ENCODE measurements around the gene C1orf56.

Gene C1orf56

GRCh38 chr1:151047591-151047924 lies at the start of gene C1orf56:
Gene C1orf56 (plus strand): TSS chr1:151047751. CDS start chr1:151047848, 97 bp downstream.
- no peak for DNase-seq

- no peak for DNase-seq
Measured at GRCh38 chr1:150997949-150998348, 49.6 kb upstream of the C1orf56 start.

GRCh38 chr1:150999051-150999674 lies 48.4 kb upstream of the C1orf56 start:
- no peak for DNase-seq

GRCh38 chr1:150999926-151000325 lies 47.6 kb upstream of the C1orf56 start:
- no peak for DNase-seq

- DNase-seq: no peak
Measured at GRCh38 chr1:151000408-151000807, 47.1 kb upstream of the C1orf56 start.

GRCh38 chr1:151001602-151002001 lies 45.9 kb upstream of the C1orf56 start:
- no peak for DNase-seq

GRCh38 chr1:151002051-151002450 lies 45.5 kb upstream of the C1orf56 start:
- no peak for DNase-seq

GRCh38 chr1:151002611-151003010 lies 44.9 kb upstream of the C1orf56 start:
- DNase-seq: no peak

- DNase-seq: no peak
Measured at GRCh38 chr1:151003180-151003579, 44.4 kb upstream of the C1orf56 start.

GRCh38 chr1:151005729-151006319 lies 41.7 kb upstream of the C1orf56 start:
- DNase-seq: no peak

- DNase-seq: peak; percentile 25
Measured at GRCh38 chr1:151006327-151007052, 41.1 kb upstream of the C1orf56 start, which contains the start of gene MINDY1. Gene MINDY1 (minus strand): TSS chr1:151006902. CDS start chr1:151002617, 4,285 bp downstream.

GRCh38 chr1:151007853-151008243 lies 39.7 kb upstream of the C1orf56 start:
- no peak for DNase-seq

GRCh38 chr1:151008244-151009205 lies 39.0 kb upstream of the C1orf56 start, which contains the start of gene PRUNE1:
Gene PRUNE1 (plus strand): TSS chr1:151008449. CDS start chr1:151008633, 184 bp downstream.
- peak; percentile 82 for DNase-seq

- DNase-seq: no peak
Measured at GRCh38 chr1:151009206-151009587, 38.4 kb upstream of the C1orf56 start.

- no peak for DNase-seq
Measured at GRCh38 chr1:151009674-151010345, 37.7 kb upstream of the C1orf56 start.

GRCh38 chr1:151010346-151010726 lies 37.2 kb upstream of the C1orf56 start:
- DNase-seq: no peak

- no peak for DNase-seq
Measured at GRCh38 chr1:151011154-151011850, 36.2 kb upstream of the C1orf56 start.

- no peak for DNase-seq
Measured at GRCh38 chr1:151012684-151013471, 34.7 kb upstream of the C1orf56 start.

GRCh38 chr1:151013518-151013917 lies 34.0 kb upstream of the C1orf56 start:
- DNase-seq: no peak

GRCh38 chr1:151024540-151025146 lies 22.9 kb upstream of the C1orf56 start:
- no peak for DNase-seq

Data from GOT3 (cell line).